Endodermal cell (in vitro differentiated cells): ENCODE data around the gene CELF4. TPM values are rescaled to one million over a fixed set of nuclear protein-coding genes. Genes with fewer than 3 reads are reported as not detected.

ENCODE experiments used
- DNase-seq: peaks from one replicate; pipeline ENCODE4 v3.0.0-alpha.2; 2017
- H3K27ac ChIP-seq: 2 replicates; pipeline ENCODE4 v1.5.1; 2013; ENCODE audit warnings: mild to moderate bottlenecking, low read depth, low read length, moderate library complexity
- H3K27me3 ChIP-seq: 2 replicates; pipeline ENCODE4 v1.6.1; 2013; ENCODE audit warnings: mild to moderate bottlenecking, low read length, moderate library complexity; ENCODE audit not compliant: insufficient read depth, control insufficient read depth, poor library complexity, severe bottlenecking
- H3K36me3 ChIP-seq: 2 replicates; pipeline ENCODE4 v1.7.0; 2013; ENCODE audit warnings: mild to moderate bottlenecking, low read length, moderate library complexity; ENCODE audit not compliant: control insufficient read depth, insufficient read depth
- H3K4me1 ChIP-seq: one replicate; pipeline ENCODE4 v1.7.0; 2013; ENCODE audit warnings: low read length; ENCODE audit not compliant: control insufficient read depth, insufficient read depth
- H3K4me3 ChIP-seq: 2 replicates; pipeline ENCODE4 v1.5.1; 2013; ENCODE audit warnings: mild to moderate bottlenecking, low read length, moderate library complexity
- H3K9ac ChIP-seq: 2 replicates; pipeline ENCODE4 v1.6.1; 2013; ENCODE audit warnings: mild to moderate bottlenecking, low read length, moderate library complexity; ENCODE audit not compliant: poor library complexity, severe bottlenecking; ENCODE audit errors: extremely low read depth
- H3K9me3 ChIP-seq: 2 replicates; pipeline ENCODE4 v1.6.1; 2013; ENCODE audit warnings: mild to moderate bottlenecking, low read length, moderate library complexity; ENCODE audit not compliant: control insufficient read depth
- H3K27ac Mint-ChIP-seq: 2 replicates; pipeline ENCODE4 v1.8.0; 2020; ENCODE audit warnings: mixed read lengths
- H3K27me3 Mint-ChIP-seq: 2 replicates; pipeline ENCODE4 v1.8.0; 2021; ENCODE audit warnings: mild to moderate bottlenecking, mixed read lengths; ENCODE audit not compliant: insufficient read depth
- H3K36me3 Mint-ChIP-seq: 2 replicates; pipeline ENCODE4 v1.8.0; 2020; ENCODE audit warnings: low read depth, mixed read lengths
- H3K4me1 Mint-ChIP-seq: 2 replicates; pipeline ENCODE4 v1.8.0; 2020; ENCODE audit warnings: mixed read lengths
- H3K4me3 Mint-ChIP-seq: 2 replicates; pipeline ENCODE4 v1.8.0; 2020; ENCODE audit warnings: mild to moderate bottlenecking, moderate library complexity, mixed read lengths
- H3K9me3 Mint-ChIP-seq: 2 replicates; pipeline ENCODE4 v1.8.0; 2020; ENCODE audit warnings: mild to moderate bottlenecking, mixed read lengths
- WGBS, 2 experiments: methylation state at CpG; one replicate each; pipeline versions ENCODE4 v1.1.5 to v1.1.7; 2013; ENCODE audit warnings: missing lambda C conversion rate in 2 of 2, mixed read lengths in 1 of 2; ENCODE audit not compliant: insufficient coverage in 1 of 2, insufficient read length in 1 of 2; 5-methylcytosine and 5-hydroxymethylcytosine counted together
- total RNA-seq, 2 donors: library from RNA; stranded (reverse); fragmentation: NEBNext Ultra II Directional in 1 of 2; extraction: Animal tissue kit (Norgen Biotek cat#: 25700) in 1 of 2; gene quantifications; 2 replicates in 1 of 2; 3 replicates in 1 of 2; pipeline ENCODE4 v1.2.1, GENCODE V29; 2021
- TF ChIP-seq, protein P1 (sequence below): fragments of 200-600 bp; sonication (generic); conservative IDR thresholded peaks from 2 replicates; pipeline ENCODE4 v1.5.0; 2021; ENCODE audit warnings: antibody characterized with exemption, mild to moderate bottlenecking

CELF4 gene
- total RNA-seq, 2 donors from 2014 or later = 5.7 to 6.7 TPM

DNA sequence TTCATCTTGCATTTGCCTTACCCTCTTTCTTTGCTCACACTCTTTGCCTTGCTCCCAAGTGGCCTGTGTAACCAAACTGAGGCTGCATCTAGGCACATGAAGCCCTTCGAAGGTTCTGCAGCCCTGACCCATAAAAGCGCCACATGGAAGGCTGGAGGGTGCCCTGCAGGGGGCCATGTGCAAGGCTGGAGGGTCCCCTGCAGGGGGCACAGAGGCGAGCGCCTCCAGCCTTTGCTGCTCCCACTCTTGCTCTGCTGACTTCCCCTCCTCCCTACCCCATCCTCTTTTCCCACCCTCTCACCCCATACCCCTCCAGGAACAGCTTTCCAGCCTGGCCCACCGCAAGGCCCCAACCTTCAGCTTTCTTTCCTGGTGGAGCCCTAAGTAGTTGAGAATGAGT lies 317.3 kb downstream of the CELF4 start:
- Mint-ChIP-seq H3K27ac (no peak overlapping the region), H3K4me1 (peaks cover 28% of the 10 kb centered on the region), H3K4me3 (no peak overlapping the region), H3K27me3 (peaks cover 52% of the 10 kb centered on the region), H3K9me3 (no peaks in the 10 kb centered on the region), H3K36me3 (peaks cover 4% of the 10 kb centered on the region)
- TF ChIP-seq, protein P1, sequence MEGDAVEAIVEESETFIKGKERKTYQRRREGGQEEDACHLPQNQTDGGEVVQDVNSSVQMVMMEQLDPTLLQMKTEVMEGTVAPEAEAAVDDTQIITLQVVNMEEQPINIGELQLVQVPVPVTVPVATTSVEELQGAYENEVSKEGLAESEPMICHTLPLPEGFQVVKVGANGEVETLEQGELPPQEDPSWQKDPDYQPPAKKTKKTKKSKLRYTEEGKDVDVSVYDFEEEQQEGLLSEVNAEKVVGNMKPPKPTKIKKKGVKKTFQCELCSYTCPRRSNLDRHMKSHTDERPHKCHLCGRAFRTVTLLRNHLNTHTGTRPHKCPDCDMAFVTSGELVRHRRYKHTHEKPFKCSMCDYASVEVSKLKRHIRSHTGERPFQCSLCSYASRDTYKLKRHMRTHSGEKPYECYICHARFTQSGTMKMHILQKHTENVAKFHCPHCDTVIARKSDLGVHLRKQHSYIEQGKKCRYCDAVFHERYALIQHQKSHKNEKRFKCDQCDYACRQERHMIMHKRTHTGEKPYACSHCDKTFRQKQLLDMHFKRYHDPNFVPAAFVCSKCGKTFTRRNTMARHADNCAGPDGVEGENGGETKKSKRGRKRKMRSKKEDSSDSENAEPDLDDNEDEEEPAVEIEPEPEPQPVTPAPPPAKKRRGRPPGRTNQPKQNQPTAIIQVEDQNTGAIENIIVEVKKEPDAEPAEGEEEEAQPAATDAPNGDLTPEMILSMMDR = peak; percentile 13
- Histone ChIP-seq H3K27me3 (peaks cover 39% of the 10 kb centered on the region), H3K9ac (no peak overlapping the region), H3K27ac (no peak overlapping the region), H3K36me3 (no peaks in the 10 kb centered on the region), H3K4me3 (no peak overlapping the region), H3K4me1 (peaks cover 3% of the 10 kb centered on the region), H3K9me3 (no peaks in the 10 kb centered on the region)
- no peak for DNase-seq
- WGBS, 2 experiments = 95 to 100% methylated on average over 2 to 5 of the region's 5 CpGs

DNA sequence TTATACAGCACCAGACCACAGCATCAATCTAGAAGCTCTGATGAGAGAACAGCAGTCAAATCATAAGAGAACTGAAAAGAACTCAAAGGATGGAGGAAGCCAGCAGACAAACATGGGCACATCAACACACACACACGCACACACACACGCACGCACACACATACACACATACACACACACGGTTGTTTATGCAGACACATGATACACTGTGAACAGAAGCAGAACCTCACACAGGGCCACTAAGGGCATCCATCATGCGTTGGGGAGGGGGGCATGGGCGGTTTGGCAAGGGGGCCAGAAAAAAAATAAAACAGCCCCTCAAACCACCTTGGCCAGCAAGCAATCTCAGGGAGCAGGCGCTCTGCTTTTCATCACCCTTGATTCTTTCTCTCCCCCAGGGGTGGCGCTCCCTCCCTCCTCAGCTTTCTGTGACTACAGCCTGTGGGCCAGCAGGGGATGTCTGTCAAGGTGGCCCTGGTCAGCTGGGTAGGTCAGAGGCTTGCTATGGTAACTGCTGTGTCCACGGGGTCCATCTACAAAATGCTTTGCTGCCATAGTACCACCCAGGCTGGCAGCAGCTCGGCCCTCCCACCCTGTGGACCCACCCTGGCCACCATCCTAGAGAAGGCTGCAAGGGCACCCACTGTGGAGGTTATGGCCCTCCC lies 318.0 kb downstream of the CELF4 start:
- peaks cover 53% of the 10 kb centered on the region for H3K27me3 Mint-ChIP-seq

DNA sequence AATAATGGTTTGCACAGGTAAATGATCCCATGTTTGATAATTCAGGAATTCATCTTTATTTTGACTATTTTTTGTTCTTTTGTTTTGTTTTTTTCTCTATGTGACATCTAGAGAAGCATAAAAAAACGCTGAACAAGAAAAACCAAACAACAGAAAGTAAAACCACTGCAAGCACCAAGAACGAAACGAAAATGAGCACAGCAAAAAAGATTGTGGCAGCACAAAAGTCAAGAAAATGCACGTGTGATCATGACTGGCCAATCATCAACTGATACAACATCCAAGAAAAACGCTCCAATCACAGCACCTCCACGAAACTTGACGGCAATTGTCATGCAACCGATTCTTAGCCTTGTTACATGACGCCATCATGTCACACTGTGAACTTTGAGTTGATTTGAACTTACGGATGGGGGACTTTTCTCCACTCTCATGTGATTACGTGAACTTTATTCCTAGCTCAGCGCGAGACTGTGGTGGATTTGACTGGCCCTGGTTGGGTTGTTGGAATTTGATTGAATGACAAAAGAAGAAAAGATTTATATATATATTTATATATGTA lies 318.7 kb downstream of the CELF4 start:
- peaks cover 53% of the 10 kb centered on the region for H3K27me3 Mint-ChIP-seq
- DNase-seq = no peak
- 87 to 91% methylated on average over 9 to 13 of the region's 13 CpGs for WGBS, 2 experiments

More for the DNA sequence above, 318.0 kb downstream of the CELF4 start:
- H3K9me3 ChIP-seq = no peaks in the 10 kb centered on the region
- no peaks in the 10 kb centered on the region for H3K9me3 Mint-ChIP-seq
- H3K27me3 ChIP-seq = peaks cover 39% of the 10 kb centered on the region
- no peak overlapping the region for H3K4me3 Mint-ChIP-seq
- H3K36me3 Mint-ChIP-seq = peaks cover 4% of the 10 kb centered on the region
- no peaks in the 10 kb centered on the region for H3K36me3 ChIP-seq
- peak; percentile 62 for DNase-seq
- H3K27ac ChIP-seq = no peak overlapping the region
- WGBS, 2 experiments = 92 to 100% methylated on average over 1 to 10 of the region's 10 CpGs
- no peak overlapping the region for H3K27ac Mint-ChIP-seq
- H3K4me3 ChIP-seq = no peak overlapping the region
- no peak overlapping the region for H3K9ac ChIP-seq
- peaks cover under 1% of the 10 kb centered on the region for H3K4me1 ChIP-seq
- TF ChIP-seq, protein P1 = no peak
- peaks cover 24% of the 10 kb centered on the region for H3K4me1 Mint-ChIP-seq

More for the DNA sequence above, 318.7 kb downstream of the CELF4 start:
- Mint-ChIP-seq H3K4me3 (no peak overlapping the region), H3K9me3 (no peaks in the 10 kb centered on the region), H3K36me3 (peaks cover 4% of the 10 kb centered on the region), H3K4me1 (peaks cover 16% of the 10 kb centered on the region), H3K27ac (no peak overlapping the region)
- Histone ChIP-seq H3K4me3 (no peak overlapping the region), H3K36me3 (no peaks in the 10 kb centered on the region), H3K9me3 (no peaks in the 10 kb centered on the region), H3K9ac (no peak overlapping the region), H3K4me1 (no peaks in the 10 kb centered on the region), H3K27ac (no peak overlapping the region), H3K27me3 (peaks cover 39% of the 10 kb centered on the region)
- TF ChIP-seq, protein P1 = no peak
